ENCODE data around the gene NOP9. TPM values are rescaled to one million over a fixed set of nuclear protein-coding genes. Genes with fewer than 3 reads are reported as not detected.

NOP9 gene
- total RNA-seq, 2 experiments from 2014 or later = 30.7 to 30.9 TPM

DNA sequence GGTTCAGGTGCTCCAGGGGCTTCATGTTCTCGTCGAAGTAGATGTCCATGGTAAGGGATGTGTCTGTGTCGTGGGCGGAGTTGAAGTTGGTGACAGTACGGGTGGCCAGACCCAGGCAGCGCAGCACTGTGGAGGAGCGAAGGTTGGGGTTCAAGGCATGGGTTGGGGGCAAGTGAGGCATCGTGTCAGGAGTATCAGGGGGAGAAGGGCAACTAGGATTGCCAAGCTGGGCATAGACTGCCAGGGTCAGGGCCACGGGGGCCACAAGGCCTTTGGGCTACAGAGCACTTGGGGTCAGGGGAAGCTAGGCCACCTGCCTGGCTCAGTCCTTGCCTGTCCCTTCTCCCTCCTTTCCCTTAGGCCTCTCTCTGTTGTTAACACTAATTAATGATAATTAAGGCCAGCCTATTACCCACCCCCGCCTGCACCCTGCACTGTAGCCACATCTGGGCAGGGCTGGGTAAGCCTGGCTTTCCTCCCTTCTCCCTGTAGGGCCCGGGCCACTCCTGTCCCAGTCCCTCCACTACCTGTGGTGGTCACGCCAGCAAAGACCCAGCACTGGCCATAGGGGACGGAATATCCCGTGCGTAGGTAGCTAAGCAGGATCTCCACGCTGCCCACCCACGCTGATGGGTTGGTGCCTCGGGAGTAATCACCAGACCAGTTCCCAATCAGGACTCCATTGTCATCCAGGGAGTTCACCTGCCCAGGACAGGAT, 40.9 kb upstream of the NOP9 start:
- H3K27me3 Mint-ChIP-seq = no peaks in the 10 kb centered on the region
- no peak for DNase-seq
- no peak overlapping the region for H3K27ac Mint-ChIP-seq
- intact Hi-C loops (cut with micrococcal nuclease) = no loop called here
- POLR2A ChIA-PET = no interaction called here
- peaks cover 1% of the 10 kb centered on the region for H3K36me3 Mint-ChIP-seq
- CTCF ChIA-PET = interaction anchor here (1.4 to 2.1 kb wide), 4 partner anchors 16 to 49 kb away, joined by 3 to 7 read pairs (median 4); partner anchors contain the start of genes CIDEB, MDP1 and TINF2
- H3K9me3 Mint-ChIP-seq = no peaks in the 10 kb centered on the region
- H3K4me1 Mint-ChIP-seq (ENCODE audit: low read depth) = no peaks in the 10 kb centered on the region
- H3K4me3 Mint-ChIP-seq = no peak overlapping the region

- Mint-ChIP-seq H3K27me3 (no peaks in the 10 kb centered on the region), H3K4me1 (ENCODE audit: low read depth) (no peaks in the 10 kb centered on the region), H3K4me3 (no peak overlapping the region), H3K36me3 (peaks cover 1% of the 10 kb centered on the region), H3K27ac (no peak overlapping the region), H3K9me3 (no peaks in the 10 kb centered on the region)
- intact Hi-C loops (cut with micrococcal nuclease) = no loop called here
- no peak for DNase-seq
- POLR2A ChIA-PET = no interaction called here
- CTCF ChIA-PET = no interaction called here
Observed at GRCh38 chr14:24259282-24260025, 40.2 kb upstream of the NOP9 start.

DNA sequence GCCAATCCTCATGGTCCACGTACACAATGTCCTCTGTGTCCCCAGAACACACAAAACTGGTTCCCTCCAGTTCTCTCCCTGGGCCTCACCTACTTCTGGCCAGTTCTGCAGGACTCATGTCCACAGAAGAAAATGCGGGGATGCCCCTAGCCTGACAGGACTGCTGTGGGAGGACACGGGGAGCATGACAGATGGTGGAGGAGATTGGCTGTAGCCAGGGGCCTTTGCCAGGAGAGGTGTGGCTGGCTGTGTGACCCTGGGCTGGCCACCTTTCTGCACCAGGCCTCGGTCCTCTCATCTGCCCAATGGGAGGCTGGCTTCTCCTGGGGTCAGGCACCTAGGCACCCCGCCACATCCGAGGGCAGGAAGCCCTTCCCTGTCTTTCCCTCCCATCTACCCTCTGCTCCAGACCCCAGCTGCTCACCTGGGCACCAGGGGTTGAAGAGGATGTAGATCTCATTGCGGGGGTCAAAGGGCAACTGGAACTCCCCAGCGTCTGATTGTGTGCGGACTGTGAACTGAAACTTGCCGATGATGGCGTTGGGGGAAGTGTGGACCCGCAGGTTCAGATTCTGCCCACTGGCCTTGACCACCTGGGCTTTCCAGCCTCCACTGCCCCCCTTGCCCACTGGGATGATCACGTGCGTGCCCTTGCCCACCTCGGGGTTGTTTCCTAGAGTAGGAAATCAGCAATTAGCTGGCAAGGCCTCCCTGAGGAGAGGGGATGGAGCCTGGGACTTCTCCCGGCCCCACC, 39.4 kb upstream of the NOP9 start:
- no peak overlapping the region for H3K27ac Mint-ChIP-seq
- no peak overlapping the region for H3K4me3 Mint-ChIP-seq
- intact Hi-C loops (cut with micrococcal nuclease) = no loop called here
- no peaks in the 10 kb centered on the region for H3K4me1 Mint-ChIP-seq (ENCODE audit: low read depth)
- H3K36me3 Mint-ChIP-seq = peaks cover 1% of the 10 kb centered on the region
- CTCF ChIA-PET = no interaction called here
- H3K27me3 Mint-ChIP-seq = no peaks in the 10 kb centered on the region
- POLR2A ChIA-PET = no interaction called here
- no peaks in the 10 kb centered on the region for H3K9me3 Mint-ChIP-seq
- no peak for DNase-seq

- ChIA-PET CTCF (interaction anchor here (1.0 kb wide), 1 partner anchor 36 kb away, joined by 3 read pairs; no protein-coding TSS in a partner anchor), POLR2A (no interaction called here)
- H3K4me1 Mint-ChIP-seq (ENCODE audit: low read depth) = no peaks in the 10 kb centered on the region
- intact Hi-C loops (cut with micrococcal nuclease) = no loop called here
- no peaks in the 10 kb centered on the region for H3K9me3 Mint-ChIP-seq
- H3K36me3 Mint-ChIP-seq = peaks cover 1% of the 10 kb centered on the region
- H3K27ac Mint-ChIP-seq = no peak overlapping the region
- no peak overlapping the region for H3K4me3 Mint-ChIP-seq
- H3K27me3 Mint-ChIP-seq = no peaks in the 10 kb centered on the region
- no peak for DNase-seq
Observed at GRCh38 chr14:24260780-24261157, 38.9 kb upstream of the NOP9 start.

GRCh38 chr14:24261256-24261968, 38.2 kb upstream of the NOP9 start:
- Mint-ChIP-seq H3K4me1 (ENCODE audit: low read depth) (no peaks in the 10 kb centered on the region), H3K27me3 (no peaks in the 10 kb centered on the region), H3K9me3 (no peaks in the 10 kb centered on the region), H3K36me3 (peaks cover 1% of the 10 kb centered on the region), H3K4me3 (no peak overlapping the region), H3K27ac (no peak overlapping the region)
- no peak for DNase-seq
- POLR2A ChIA-PET = no interaction called here
- CTCF ChIA-PET = interaction anchor here (1.0 kb wide), 1 partner anchor 35 kb away, joined by 3 read pairs; no protein-coding TSS in a partner anchor
- intact Hi-C loops (cut with micrococcal nuclease) = no loop called here

GRCh38 chr14:24261969-24262327, 37.7 kb upstream of the NOP9 start:
- POLR2A ChIA-PET = no interaction called here
- intact Hi-C loops (cut with micrococcal nuclease) = no loop called here
- CTCF ChIA-PET = no interaction called here
- H3K4me1 Mint-ChIP-seq (ENCODE audit: low read depth) = no peaks in the 10 kb centered on the region
- DNase-seq = no peak
- no peak overlapping the region for H3K4me3 Mint-ChIP-seq
- H3K36me3 Mint-ChIP-seq = peaks cover 6% of the 10 kb centered on the region
- H3K27ac Mint-ChIP-seq = no peak overlapping the region
- H3K27me3 Mint-ChIP-seq = no peaks in the 10 kb centered on the region
- no peaks in the 10 kb centered on the region for H3K9me3 Mint-ChIP-seq

DNA sequence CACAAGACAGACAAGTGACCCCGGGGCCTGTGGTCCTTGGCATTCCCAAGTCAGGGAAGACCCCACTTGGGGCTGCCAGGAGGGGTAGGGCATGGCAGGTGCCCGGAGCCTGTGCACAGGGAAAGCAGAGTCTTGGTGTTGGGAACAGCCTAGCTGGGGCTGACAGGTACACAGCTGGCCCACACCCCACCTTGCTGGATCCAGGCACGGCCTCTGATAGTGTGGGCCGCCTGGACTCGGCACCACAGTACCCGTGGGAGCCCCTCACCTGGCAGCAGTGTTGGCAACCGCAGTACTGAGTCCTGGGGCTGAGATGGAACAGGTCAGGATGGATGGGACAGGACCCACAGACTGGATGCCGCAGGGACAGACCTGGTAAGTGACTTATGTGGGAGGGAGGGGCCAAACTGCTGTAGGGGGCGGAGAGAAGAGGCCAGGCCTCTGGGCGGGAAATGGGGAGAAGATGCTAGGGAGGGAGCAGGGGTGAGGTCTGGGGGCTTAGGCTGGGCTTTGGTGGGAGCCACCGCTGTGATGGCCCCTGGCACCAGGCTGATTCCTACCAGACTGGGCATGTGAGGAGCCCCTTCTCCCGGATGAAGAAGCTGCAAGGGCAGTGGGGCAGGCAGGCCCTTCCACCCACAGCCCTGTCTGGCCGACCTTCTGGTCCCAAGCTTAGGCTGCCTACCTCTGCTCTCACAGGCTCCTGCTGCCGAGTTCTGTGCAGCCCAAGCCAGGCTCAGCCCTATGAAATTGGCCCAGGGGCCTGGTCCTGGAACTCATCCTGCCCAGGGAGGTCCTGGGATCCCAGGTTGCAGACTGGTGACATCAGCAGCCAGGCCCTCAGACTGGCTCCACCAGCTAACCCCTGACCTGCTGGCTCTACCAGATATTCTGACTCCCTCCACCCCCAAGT, 36.6 kb upstream of the NOP9 start, which contains the start of gene TGM1:
TGM1 (minus strand) TSS at position 357 of the 913 bp plus-strand sequence. CDS start 825 bp downstream, outside the sequence.
- no peak for DNase-seq
- ChIA-PET CTCF (interaction anchor here (0.6 to 2.0 kb wide), 3 partner anchors 17 to 70 kb away, joined by 4 to 6 read pairs (median 5); no protein-coding TSS in a partner anchor), POLR2A (interaction anchor here (1.0 kb wide), 1 partner anchor 21 kb away, joined by 3 read pairs; the partner anchor contains the start of gene TINF2)
- intact Hi-C loops (cut with micrococcal nuclease) = no loop called here
- no peak within 1 kb of the TSS for H3K4me3 Mint-ChIP-seq
- peaks cover 10% of the 10 kb centered on the region for H3K36me3 Mint-ChIP-seq
- no peak within 1 kb of the TSS for H3K27ac Mint-ChIP-seq
- H3K9me3 Mint-ChIP-seq = no peaks in the 10 kb centered on the region
- no peaks in the 10 kb centered on the region for H3K27me3 Mint-ChIP-seq
- H3K4me1 Mint-ChIP-seq (ENCODE audit: low read depth) = no peaks in the 10 kb centered on the region

GRCh38 chr14:24263848-24264247, 35.8 kb upstream of the NOP9 start:
- ChIA-PET CTCF (interaction anchor here (1.1 to 2.0 kb wide), 2 partner anchors 16 to 69 kb away, joined by 5 to 6 read pairs; no protein-coding TSS in a partner anchor), POLR2A (interaction anchor here (0.9 to 1.0 kb wide), 2 partner anchors 16 to 22 kb away, joined by 3 read pairs; partner anchors contain the start of gene TINF2)
- intact Hi-C loops (cut with micrococcal nuclease) = no loop called here
- Mint-ChIP-seq H3K36me3 (peaks cover 10% of the 10 kb centered on the region), H3K4me3 (no peak overlapping the region), H3K27ac (no peak overlapping the region), H3K27me3 (no peaks in the 10 kb centered on the region), H3K9me3 (no peaks in the 10 kb centered on the region), H3K4me1 (ENCODE audit: low read depth) (no peaks in the 10 kb centered on the region)
- DNase-seq = no peak

GRCh38 chr14:24264298-24264697, 35.4 kb upstream of the NOP9 start:
- peaks cover 10% of the 10 kb centered on the region for H3K36me3 Mint-ChIP-seq
- CTCF ChIA-PET = interaction anchor here (1.1 to 2.0 kb wide), 2 partner anchors 15 to 69 kb away, joined by 5 to 6 read pairs; no protein-coding TSS in a partner anchor
- POLR2A ChIA-PET = interaction anchor here (0.9 to 1.0 kb wide), 2 partner anchors 16 to 22 kb away, joined by 3 read pairs; partner anchors contain the start of gene TINF2
- no peak overlapping the region for H3K27ac Mint-ChIP-seq
- DNase-seq = no peak
- intact Hi-C loops (cut with micrococcal nuclease) = no loop called here
- H3K4me1 Mint-ChIP-seq (ENCODE audit: low read depth) = no peaks in the 10 kb centered on the region
- H3K27me3 Mint-ChIP-seq = no peaks in the 10 kb centered on the region
- no peak overlapping the region for H3K4me3 Mint-ChIP-seq
- no peaks in the 10 kb centered on the region for H3K9me3 Mint-ChIP-seq

- Mint-ChIP-seq H3K27me3 (no peaks in the 10 kb centered on the region), H3K36me3 (peaks cover 10% of the 10 kb centered on the region), H3K4me3 (no peak overlapping the region), H3K27ac (no peak overlapping the region), H3K9me3 (no peaks in the 10 kb centered on the region), H3K4me1 (ENCODE audit: low read depth) (peaks cover 5% of the 10 kb centered on the region)
- DNase-seq = no peak
- ChIA-PET CTCF (interaction anchor here (1.0 to 1.7 kb wide), 5 partner anchors 13 to 67 kb away, joined by 3 to 4 read pairs (median 3); partner anchors contain the start of genes CIDEB and TINF2), POLR2A (interaction anchor here (0.6 kb wide), 1 partner anchor 16 kb away, joined by 3 read pairs; no protein-coding TSS in a partner anchor)
- intact Hi-C loops (cut with micrococcal nuclease) = no loop called here
Observed at GRCh38 chr14:24266344-24267244, 33.1 kb upstream of the NOP9 start.

Data from activated CD4-positive, alpha-beta memory T cell treated with anti-CD3 and anti-CD28 coated beads for 36 hours (primary cell).